PC-3 (cell line): ENCODE measurements around the gene MLC1. TPM values are rescaled to one million over a fixed set of nuclear protein-coding genes. Genes with fewer than 3 reads are reported as not detected.

Source experiments
- ATAC-seq: fragments of 200-7000 bp; cut with Tn5 transposase; 2 replicates; pipeline ENCODE4 v1.9.1; 2020; ENCODE audit warnings: mild to moderate bottlenecking, moderate library complexity
- BruUV-seq: library from RNA; stranded (reverse); fragments of 400-500 nt; replicated peaks from 2 replicates; lab custom pipeline; 2021; lab: Mats Ljungman, UMichigan
- CTCF ChIA-PET: fragments of 300-600 bp; sonication (Branson Sonifier 250); formaldehyde crosslinking; loops from one replicate; lab custom pipeline; 2022; ENCODE audit warnings: antibody characterized with exemption; lab: Charles Lee
- POLR2A ChIA-PET: fragments of 300-600 bp; sonication (Branson Sonifier 250); formaldehyde crosslinking; loops from one replicate; lab custom pipeline; 2022; ENCODE audit warnings: antibody characterized with exemption; ENCODE audit not compliant: unreplicated experiment; lab: Charles Lee
- DNase-seq: peaks from one replicate; pipeline ENCODE4 v3.0.0-alpha.2; 2015
- H2AFZ ChIP-seq: fragments of 300-600 bp; sonication (generic); 2 replicates; pipeline ENCODE4 v1.6.0; 2016; ENCODE audit warnings: antibody characterized with exemption, low read length
- H3F3A ChIP-seq: fragments of 300-600 bp; sonication (generic); one replicate; pipeline ENCODE4 v1.6.0; 2017; ENCODE audit warnings: antibody characterized with exemption, low read length, control low read depth, mild to moderate bottlenecking; ENCODE audit not compliant: unreplicated experiment
- H3K27ac ChIP-seq: fragments of 300-600 bp; sonication (generic); 2 replicates; pipeline ENCODE4 v1.5.1; 2016; ENCODE audit warnings: mild to moderate bottlenecking, low read length
- H3K27me3 ChIP-seq: fragments of 300-600 bp; sonication (generic); 2 replicates; pipeline ENCODE4 v1.6.1; 2016; ENCODE audit warnings: low read length, mixed read lengths
- H3K36me3 ChIP-seq: fragments of 300-600 bp; sonication (generic); 2 replicates; pipeline ENCODE4 v1.6.1; 2016; ENCODE audit warnings: low read depth, mixed run types, low read length, mixed read lengths
- H3K4me1 ChIP-seq: fragments of 300-600 bp; sonication (generic); 2 replicates; pipeline ENCODE4 v1.5.1; 2016; ENCODE audit warnings: low read length; ENCODE audit not compliant: insufficient read depth
- H3K4me2 ChIP-seq: fragments of 300-600 bp; sonication (generic); 2 replicates; pipeline ENCODE4 v1.6.0; 2016; ENCODE audit warnings: low read length
- H3K4me3 ChIP-seq: fragments of 300-600 bp; sonication (generic); 2 replicates; pipeline ENCODE4 v1.5.1; 2016; ENCODE audit warnings: mild to moderate bottlenecking, low read length, mixed read lengths
- H3K79me2 ChIP-seq: fragments of 300-600 bp; sonication (generic); 2 replicates; pipeline ENCODE4 v1.6.1; 2017; ENCODE audit warnings: low read length, mixed read lengths
- H3K9ac ChIP-seq: fragments of 300-600 bp; sonication (generic); 2 replicates; pipeline ENCODE4 v1.6.0; 2016; ENCODE audit warnings: mild to moderate bottlenecking, low read length
- H3K9me2 ChIP-seq: fragments of 300-600 bp; sonication (generic); replicated peaks from 2 replicates; pipeline ENCODE4 v1.6.1; 2016; ENCODE audit warnings: mixed run types, low read length, mixed read lengths
- H3K9me3 ChIP-seq: fragments of 300-600 bp; sonication (generic); 2 replicates; pipeline ENCODE4 v1.6.1; 2016; ENCODE audit warnings: low read length, mixed read lengths
- H4K20me1 ChIP-seq: fragments of 300-600 bp; sonication (generic); 2 replicates; pipeline ENCODE4 v1.6.1; 2016; ENCODE audit warnings: low read length, mixed read lengths
- EZH2 ChIP-seq: fragments of 300-600 bp; sonication (generic); IDR thresholded peaks from one replicate; pipeline ENCODE4 v1.6.1; 2017; ENCODE audit warnings: antibody characterized with exemption, mild to moderate bottlenecking, low read length; ENCODE audit not compliant: unreplicated experiment
- EZH2phosphoT487 ChIP-seq: fragments of 300-600 bp; sonication (generic); IDR thresholded peaks from 2 replicates; pipeline ENCODE4 v1.6.1; 2018; ENCODE audit warnings: mild to moderate bottlenecking, antibody characterized with exemption, low read length, borderline replicate concordance
- intact Hi-C: fragments of 100-400 bp; cut with micrococcal nuclease; formaldehyde crosslinking; loops from 2 replicates; pipeline ENCODE4 v1.9.0; 2023
- total RNA-seq: library from RNA; depleted of rRNA; stranded (reverse); fragments of >200 nt; gene quantifications from 2 replicates; pipeline ENCODE4 v1.2.3, GENCODE V29; 2014
- TF ChIP-seq, protein P1 (sequence below): fragments of 300-600 bp; sonication (generic); conservative IDR thresholded peaks from 2 replicates; pipeline ENCODE4 v1.5.1; 2017; ENCODE audit warnings: antibody characterized with exemption, low read depth, mild to moderate bottlenecking, low read length

MLC1 gene
- total RNA-seq, 1 experiment from 2014 or later: 0.62 TPM

DNA sequence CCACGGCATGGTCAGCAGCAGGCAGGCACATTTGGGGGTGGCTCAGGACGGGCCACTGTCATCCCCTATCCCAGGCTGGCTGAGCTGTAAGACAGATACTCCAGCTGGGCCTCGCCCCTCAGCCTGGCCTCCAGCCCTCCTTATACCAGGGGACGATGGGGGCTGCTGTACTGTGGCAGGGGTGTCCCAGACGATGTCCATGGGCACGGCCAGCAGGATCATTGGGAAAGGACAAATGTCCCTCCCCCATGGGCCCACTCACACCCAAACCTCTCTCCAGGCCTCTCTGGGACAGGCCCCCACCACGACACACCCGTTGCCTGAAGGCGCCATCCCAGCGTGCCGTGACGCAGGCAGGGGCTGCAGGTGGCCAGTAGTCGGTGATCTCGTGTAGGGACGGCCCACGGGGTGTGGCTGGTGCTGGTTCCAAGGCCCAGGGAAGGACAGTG, 71.1 kb downstream of the MLC1 start:
- ChIA-PET POLR2A (no interaction called here), CTCF (no interaction called here)
- H3K9ac ChIP-seq: no peak overlapping the region
- no peaks in the 10 kb centered on the region for H3K4me1 ChIP-seq
- intact Hi-C loops: no loop called here
- no peaks in the 10 kb centered on the region for H3F3A ChIP-seq
- no peaks in the 10 kb centered on the region for H4K20me1 ChIP-seq
- no peak for TF ChIP-seq EZH2phosphoT487
- no peak for TF ChIP-seq EZH2
- TF ChIP-seq, protein P1, sequence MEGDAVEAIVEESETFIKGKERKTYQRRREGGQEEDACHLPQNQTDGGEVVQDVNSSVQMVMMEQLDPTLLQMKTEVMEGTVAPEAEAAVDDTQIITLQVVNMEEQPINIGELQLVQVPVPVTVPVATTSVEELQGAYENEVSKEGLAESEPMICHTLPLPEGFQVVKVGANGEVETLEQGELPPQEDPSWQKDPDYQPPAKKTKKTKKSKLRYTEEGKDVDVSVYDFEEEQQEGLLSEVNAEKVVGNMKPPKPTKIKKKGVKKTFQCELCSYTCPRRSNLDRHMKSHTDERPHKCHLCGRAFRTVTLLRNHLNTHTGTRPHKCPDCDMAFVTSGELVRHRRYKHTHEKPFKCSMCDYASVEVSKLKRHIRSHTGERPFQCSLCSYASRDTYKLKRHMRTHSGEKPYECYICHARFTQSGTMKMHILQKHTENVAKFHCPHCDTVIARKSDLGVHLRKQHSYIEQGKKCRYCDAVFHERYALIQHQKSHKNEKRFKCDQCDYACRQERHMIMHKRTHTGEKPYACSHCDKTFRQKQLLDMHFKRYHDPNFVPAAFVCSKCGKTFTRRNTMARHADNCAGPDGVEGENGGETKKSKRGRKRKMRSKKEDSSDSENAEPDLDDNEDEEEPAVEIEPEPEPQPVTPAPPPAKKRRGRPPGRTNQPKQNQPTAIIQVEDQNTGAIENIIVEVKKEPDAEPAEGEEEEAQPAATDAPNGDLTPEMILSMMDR: no peak
- H3K79me2 ChIP-seq: no peaks in the 10 kb centered on the region
- no TSS peak for BruUV-seq
- DNase-seq (no peak), ATAC-seq (no peak; the same call in 1 of the 2 replicates)
- H3K27me3 ChIP-seq: no peaks in the 10 kb centered on the region
- H3K9me3 ChIP-seq: no peaks in the 10 kb centered on the region
- H3K27ac ChIP-seq: no peak overlapping the region
- no peaks in the 10 kb centered on the region for H3K9me2 ChIP-seq
- H2AFZ ChIP-seq: no peak overlapping the region
- H3K36me3 ChIP-seq: no peaks in the 10 kb centered on the region
- no peak overlapping the region for H3K4me3 ChIP-seq
- no peak overlapping the region for H3K4me2 ChIP-seq

DNA sequence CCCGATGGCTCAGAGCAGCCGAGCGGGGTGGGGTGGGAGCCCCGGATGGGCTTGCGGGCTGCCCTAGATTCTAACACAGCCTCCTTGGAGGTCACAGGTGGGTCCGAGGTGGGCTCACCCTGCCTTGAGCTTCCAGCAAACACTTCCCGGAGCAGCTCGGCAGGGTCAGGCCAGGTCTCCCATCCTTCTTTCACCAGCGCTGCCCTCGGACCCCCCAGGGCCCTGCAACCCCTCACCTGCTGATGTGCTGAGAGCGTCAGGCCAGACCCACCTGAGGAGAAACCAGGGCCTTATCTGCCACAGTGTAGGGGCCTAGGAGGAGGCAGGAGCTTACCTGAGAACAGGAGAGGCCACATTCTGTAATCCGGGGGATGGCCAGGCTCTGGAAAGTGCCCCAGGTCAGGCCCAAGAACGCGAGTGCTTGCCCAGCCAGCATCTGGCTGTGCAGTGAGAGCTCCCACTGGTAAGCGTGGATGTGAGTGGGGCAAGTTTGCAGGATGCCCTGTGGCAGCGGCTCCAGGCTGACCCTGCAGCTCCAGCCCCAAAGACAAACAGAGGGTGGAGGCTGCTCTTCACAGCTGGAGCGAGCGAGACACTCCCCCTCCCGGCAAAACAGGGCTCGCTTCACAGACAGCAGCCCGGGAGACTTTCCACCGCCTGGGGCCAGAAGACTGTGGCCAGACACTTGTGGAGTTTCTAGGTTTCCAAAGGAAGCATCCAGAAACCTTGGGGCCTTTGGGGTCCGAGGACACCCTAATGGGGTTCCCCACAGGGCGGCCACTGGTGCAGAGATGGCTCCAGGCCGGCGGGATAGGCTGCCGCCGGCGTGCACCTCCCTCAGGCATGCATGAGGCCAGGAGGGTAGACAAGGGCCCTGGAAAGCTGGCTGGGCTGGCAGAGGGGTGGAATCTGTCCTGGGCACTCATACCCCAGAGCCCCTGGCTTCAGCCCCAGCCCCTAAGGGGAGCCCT, 72.7 kb downstream of the MLC1 start, which contains the start of gene IL17REL:
TSS of gene IL17REL (minus strand) at position 555 of the 971 bp plus-strand sequence. CDS start at position 436, 119 bp downstream.
- no peak within 1 kb of the TSS for H3K4me3 ChIP-seq
- no peaks in the 10 kb centered on the region for H3K36me3 ChIP-seq
- H4K20me1 ChIP-seq: no peaks in the 10 kb centered on the region
- no peaks in the 10 kb centered on the region for H3K27me3 ChIP-seq
- ATAC-seq (peak; percentile 53), DNase-seq (peak; percentile 20)
- no peaks in the 10 kb centered on the region for H3K9me3 ChIP-seq
- ChIA-PET POLR2A (no interaction called here), CTCF (no interaction called here)
- no peaks in the 10 kb centered on the region for H3F3A ChIP-seq
- H3K79me2 ChIP-seq: no peaks in the 10 kb centered on the region
- H3K9me2 ChIP-seq: no peaks in the 10 kb centered on the region
- H3K4me2 ChIP-seq: no peak within 1 kb of the TSS
- peaks cover 11% of the 10 kb centered on the region; the same call in 1 of the 2 replicates for H3K4me1 ChIP-seq
- no peak within 1 kb of the TSS for H2AFZ ChIP-seq
- TF ChIP-seq EZH2phosphoT487 (no peak), EZH2 (no peak)
- H3K27ac ChIP-seq: no peak within 1 kb of the TSS
- intact Hi-C loops: no loop called here
- no peak within 1 kb of the TSS for H3K9ac ChIP-seq
- no TSS peak for BruUV-seq

DNA sequence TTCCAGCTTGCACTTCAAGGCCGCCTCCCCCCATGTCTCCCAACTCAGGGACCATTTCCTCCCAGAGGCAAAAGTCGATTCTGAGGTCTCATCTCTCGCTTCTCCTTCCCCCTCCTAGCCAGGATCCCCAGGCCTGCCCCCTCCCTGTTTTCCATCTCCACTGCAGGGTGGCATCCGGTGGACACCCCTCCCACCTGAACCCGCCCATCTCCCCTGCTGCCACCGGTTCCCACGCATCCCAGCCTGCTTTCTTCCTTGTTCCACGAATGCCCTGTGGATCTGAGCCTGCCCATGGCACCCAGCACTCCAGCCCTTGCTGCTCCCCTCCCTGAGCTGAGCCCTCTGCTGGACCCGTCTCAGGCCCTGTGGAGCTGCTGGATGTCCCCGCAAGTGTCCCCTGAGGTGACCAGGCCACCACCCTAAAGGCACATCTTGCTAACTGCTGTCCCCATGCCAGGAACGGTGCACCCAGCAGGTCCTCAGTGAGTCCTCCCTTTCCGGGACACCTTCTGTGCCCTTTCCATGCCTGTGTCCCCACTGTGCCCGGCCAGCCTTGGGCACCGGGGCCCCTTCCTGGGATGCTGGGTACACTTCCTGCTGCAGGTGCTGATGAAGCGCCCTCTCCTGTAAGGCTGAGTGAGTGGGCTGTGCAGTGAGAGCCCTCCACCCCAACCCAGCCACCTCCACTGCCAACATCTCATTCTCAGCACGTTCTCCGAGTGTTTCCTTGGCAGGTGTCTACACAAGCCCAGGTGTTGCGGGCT, 73.6 kb downstream of the MLC1 start:
- no peak for ATAC-seq
- TF ChIP-seq EZH2 (no peak), EZH2phosphoT487 (no peak)
- TF ChIP-seq, protein P1: no peak
- no peak overlapping the region for H2AFZ ChIP-seq
- H3K27ac ChIP-seq: no peak overlapping the region
- POLR2A ChIA-PET: no interaction called here
- no peaks in the 10 kb centered on the region for H3K79me2 ChIP-seq
- H3F3A ChIP-seq: no peaks in the 10 kb centered on the region
- no peak overlapping the region for H3K4me3 ChIP-seq
- no peaks in the 10 kb centered on the region for H3K9me3 ChIP-seq
- intact Hi-C loops: no loop called here
- no peaks in the 10 kb centered on the region for H3K27me3 ChIP-seq
- no peak overlapping the region for H3K4me2 ChIP-seq
- H3K9me2 ChIP-seq: no peaks in the 10 kb centered on the region
- no peaks in the 10 kb centered on the region for H3K36me3 ChIP-seq
- CTCF ChIA-PET: no interaction called here
- no peak for DNase-seq
- no TSS peak for BruUV-seq
- H3K9ac ChIP-seq: no peak overlapping the region
- peaks cover 11% of the 10 kb centered on the region; the same call in 1 of the 2 replicates for H3K4me1 ChIP-seq
- H4K20me1 ChIP-seq: no peaks in the 10 kb centered on the region
